GM21515 (cell line): ENCODE results near the gene SIM2.

Experiments
- ATAC-seq: cut with Tn5 transposase; IDR thresholded peaks from one replicate; pipeline ENCODE4 v1.9.1; 2021; ENCODE audit not compliant: unreplicated experiment

Gene SIM2

GRCh38 chr21:36684957-36685714 lies 13.8 kb upstream of the SIM2 start:
- no peak for ATAC-seq

- no peak for ATAC-seq
These were observed 12.0 kb upstream of the SIM2 start for GRCh38 chr21:36686955-36687354.

DNA sequence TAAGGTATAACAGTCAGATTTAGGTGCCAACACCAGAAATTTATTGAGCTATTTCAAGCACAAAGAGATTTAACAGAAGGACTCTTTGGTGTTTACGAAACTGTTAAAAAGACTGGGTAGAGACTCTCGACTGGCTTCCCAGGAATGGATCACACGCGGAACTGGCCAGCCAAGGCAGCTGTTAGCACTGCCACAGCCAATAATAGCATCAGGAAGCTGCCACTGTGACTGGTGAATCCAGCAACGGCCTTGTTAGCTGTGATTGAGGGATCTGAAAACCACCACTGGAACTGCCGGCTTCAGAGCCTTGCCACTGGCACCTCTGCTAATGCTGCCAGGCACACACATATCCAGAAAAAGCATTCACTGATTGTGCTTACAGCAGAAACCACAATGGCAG lies 10.6 kb upstream of the SIM2 start:
- no peak for ATAC-seq

DNA sequence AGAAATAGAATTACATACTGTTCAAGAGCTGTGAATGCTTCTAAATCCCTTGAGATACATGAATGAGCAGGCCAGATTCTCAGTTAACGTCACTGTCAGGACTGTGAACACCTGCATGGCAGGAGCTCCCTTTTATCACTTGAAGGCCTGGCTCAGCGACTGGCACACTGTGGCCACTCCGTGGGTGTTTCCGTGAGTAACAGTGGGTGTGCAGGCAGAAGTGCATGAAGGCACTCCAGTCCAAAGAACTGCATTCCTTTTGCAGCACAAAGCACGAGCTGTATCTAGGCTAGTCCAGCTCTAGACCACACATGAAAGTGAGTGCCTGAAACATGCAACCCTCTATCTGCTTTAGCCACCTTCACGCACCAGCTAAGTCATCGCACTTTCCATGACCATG lies 9.6 kb upstream of the SIM2 start:
- ATAC-seq: no peak

DNA sequence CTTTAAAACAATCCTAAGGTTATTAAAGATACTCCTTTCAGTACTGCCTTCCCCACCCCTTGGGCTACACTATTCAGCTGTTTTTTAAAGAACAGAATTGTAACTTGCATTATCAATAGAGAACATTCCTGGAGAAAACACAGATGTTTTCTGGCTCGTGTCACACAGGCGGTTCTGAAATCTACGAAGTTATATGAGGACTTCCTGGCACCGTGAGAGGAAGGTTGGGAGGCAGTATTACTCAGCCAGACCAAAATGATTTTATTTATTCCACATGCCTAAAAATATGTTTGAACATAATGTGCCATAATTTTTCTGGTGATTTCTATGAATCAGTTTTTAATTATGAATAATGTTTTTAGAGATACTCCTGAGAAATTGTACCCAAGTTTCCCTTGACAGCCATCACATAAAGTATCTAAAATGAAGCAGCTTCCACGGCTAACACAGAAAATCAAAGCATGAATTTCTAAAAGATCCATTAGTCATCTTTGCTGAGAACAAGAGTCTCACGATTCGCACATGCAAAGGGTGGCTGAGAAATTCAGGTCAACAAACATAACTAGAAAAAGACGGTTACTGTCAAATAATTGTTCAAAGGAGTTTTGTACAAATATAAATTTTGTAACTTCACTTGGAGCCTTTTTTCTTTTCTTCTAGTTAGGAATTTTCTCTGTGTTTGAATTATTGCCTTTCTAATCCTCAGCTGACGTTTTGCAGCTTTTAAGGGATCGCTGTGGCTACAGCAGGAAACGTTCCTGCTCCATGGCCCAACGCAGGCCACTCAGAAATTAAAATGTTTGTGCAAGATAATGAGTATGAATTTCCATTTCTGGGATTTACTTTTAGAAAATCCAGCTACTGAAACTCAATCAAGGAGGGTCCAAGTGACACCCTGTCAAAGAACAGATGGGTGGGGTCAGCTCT lies 8.0 kb upstream of the SIM2 start:
- no peak for ATAC-seq

DNA sequence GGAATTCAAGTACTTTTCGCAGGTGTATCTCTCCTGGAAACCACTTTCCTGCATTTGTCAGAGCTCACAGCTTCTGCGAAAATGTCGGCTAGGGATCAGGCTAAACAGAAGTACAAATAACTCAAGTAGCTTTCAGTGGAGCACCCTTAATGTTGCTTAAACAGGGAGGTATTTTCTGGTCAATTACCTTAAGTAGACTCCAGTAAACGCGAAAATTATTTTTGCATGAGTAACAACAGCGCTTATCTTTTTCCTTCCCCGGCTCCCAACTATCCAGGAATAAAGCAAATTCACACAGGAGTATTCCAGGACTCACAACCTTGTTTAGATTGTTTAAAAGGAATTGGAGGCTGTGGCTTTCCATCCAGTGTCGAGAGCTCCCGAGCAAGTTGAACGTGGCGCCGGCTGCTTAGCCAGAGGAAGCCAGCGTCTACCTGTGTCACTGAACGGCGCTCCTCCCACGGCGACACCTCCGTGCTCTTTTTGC lies 7.3 kb upstream of the SIM2 start:
- ATAC-seq: no peak

GRCh38 chr21:36692114-36692834 lies 6.6 kb upstream of the SIM2 start:
- ATAC-seq: no peak

DNA sequence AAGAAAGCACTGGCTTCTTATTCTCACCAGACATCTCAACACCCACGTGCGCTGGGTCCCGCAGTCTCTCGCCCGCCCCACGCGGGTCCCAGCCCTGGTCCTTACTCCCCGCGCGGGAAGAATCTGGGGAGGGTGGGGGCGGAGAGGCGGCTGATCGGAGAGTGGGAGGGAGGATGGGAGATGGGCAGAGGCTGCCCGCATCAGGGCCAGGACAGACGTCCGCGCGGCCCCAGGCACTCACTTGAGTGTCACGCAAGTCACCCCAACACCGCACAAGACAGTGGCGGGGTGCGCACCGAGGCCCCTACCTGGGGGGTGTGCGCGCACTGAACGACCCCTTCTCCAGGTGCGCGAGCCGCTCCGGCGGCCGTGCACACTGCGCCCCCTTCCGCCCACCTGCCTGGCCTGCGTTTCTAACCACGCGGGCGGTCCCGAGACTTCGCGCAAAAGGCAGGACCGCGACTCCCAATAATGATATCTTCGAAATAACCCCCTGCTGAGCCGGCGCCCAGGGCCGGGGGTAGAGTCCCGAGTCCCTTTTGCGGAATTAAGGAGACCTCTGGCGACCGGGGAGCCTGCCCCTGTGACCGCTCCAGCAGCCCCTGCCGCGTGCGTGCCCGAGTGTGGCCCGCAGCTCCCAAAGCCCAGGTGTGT lies 6.0 kb upstream of the SIM2 start:
- ATAC-seq: no peak

DNA sequence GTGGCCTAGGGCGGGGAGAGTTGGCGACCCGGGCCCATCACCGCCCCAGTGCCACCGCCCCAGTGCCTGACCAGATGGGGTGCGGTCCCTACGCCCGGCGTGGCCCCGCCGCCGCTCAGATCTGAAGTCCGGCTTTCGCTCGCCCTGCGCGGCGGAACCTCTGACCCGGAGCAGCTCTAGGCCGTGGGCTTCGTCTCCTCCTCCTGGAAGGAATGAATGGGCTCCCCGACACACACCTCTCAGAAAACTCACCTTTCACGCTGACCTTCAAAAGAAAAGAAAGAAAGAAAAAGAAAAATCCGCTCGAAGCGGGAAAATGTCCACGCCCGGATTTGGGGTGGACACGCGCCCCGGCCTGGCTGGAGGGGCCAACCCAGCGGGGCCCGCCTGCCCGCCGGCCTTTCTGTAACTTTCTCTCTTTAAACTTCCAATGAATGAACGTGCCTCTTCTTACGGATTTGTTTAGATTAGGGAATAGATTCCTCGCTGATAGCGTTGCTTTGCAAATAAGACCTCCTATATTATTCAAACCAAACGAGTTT lies 5.4 kb upstream of the SIM2 start:
- ATAC-seq: no peak

GRCh38 chr21:36694031-36694515 lies 4.8 kb upstream of the SIM2 start:
- no peak for ATAC-seq

GRCh38 chr21:36694593-36695282 lies 4.2 kb upstream of the SIM2 start:
- no peak for ATAC-seq

DNA sequence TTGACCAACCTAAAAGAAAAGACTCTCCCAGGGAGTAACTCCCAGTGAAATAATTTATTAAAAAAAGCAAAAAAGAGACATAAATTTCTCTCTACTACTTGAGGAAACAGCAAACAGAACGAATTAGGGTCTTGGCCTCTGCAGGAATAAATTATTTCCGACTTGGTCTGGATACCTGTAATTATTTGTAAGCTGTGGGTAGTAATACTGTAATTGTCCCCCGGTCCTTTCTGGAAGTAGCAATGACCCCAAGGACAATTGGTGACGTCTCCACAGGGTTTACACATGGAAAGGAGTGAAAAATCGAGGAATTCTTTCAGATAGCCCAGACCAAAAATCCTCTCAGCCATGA lies 3.7 kb upstream of the SIM2 start:
- no peak for ATAC-seq

DNA sequence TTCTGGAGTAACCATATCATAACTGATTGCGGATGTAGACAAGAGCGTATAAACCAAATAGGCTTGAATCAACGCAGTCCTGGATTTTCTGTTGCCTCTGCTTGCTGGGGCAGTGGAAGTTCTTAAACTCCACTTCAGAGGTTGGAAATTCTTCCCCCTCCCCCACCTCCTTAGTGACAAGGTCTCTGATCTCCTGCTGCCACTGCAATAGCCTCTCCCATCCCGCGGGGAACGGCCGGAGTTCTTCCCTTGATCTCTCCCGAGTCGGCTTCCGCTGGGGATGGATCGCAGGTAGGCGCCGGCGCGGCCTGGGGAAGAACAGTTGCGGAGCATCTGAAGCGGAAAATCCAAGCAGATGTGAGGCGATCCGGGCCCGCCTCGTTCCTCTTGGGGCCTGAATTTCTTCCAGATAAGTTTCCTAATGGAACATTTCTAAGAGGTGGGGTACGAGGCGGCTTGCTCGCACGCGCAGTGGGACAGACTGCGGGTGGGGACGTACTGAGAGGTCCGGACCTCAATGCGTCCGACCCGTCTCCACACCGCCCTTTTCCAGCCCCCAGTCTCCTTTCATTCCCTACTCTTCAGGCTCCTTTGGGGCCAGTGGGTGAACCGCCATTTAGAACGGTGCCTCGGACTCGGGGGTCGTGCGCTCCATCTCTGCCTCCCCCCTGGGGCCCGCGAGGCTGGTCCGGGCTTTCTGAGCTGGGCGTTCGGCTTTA lies 3.1 kb upstream of the SIM2 start:
- ATAC-seq: no peak

- ATAC-seq: no peak
These were observed 2.4 kb upstream of the SIM2 start for GRCh38 chr21:36696390-36697059.

GRCh38 chr21:36697060-36697850 lies 1.7 kb upstream of the SIM2 start:
- ATAC-seq: no peak

- no peak for ATAC-seq
These were observed 997 bp upstream of the SIM2 start for GRCh38 chr21:36697851-36698384.

- no peak for ATAC-seq
These were observed 432 bp upstream of the SIM2 start for GRCh38 chr21:36698385-36698980.
